HCT116 (cell line): ENCODE data around the gene WDR82.

Experiments
- CEBPB ChIP-seq: IDR thresholded peaks from 2 replicates; pipeline ENCODE4 v1.6.1; 2012; ENCODE audit warnings: low read depth
- CTCF ChIP-seq, 3 experiments: fragments of 200-600 bp in 1 of 3; sonication (generic) in 1 of 3; IDR thresholded peaks in 2 of 3; conservative IDR thresholded peaks in 1 of 3; 2 replicates each; pipeline ENCODE4 v1.5.1; 2012 to 2017; ENCODE audit warnings: low read depth in 2 of 3, low read length in 2 of 3, antibody characterized with exemption in 1 of 3, borderline replicate concordance in 1 of 3, control low read depth in 1 of 3, mild to moderate bottlenecking in 1 of 3, mixed read lengths in 1 of 3, mixed run types in 1 of 3, moderate library complexity in 1 of 3; ENCODE audit not compliant: insufficient read depth in 1 of 3
- JUND ChIP-seq: IDR thresholded peaks from 2 replicates; pipeline ENCODE4 v1.6.1; 2012
- POLR2A ChIP-seq: IDR thresholded peaks from 2 replicates; pipeline ENCODE4 v1.7.0; 2011; ENCODE audit warnings: borderline replicate concordance; ENCODE audit not compliant: insufficient read depth, insufficient read length; ENCODE audit errors: extremely low read depth
- RAD21 ChIP-seq: IDR thresholded peaks from 2 replicates; pipeline ENCODE4 v1.6.1; 2012; ENCODE audit warnings: low read depth, mild to moderate bottlenecking
- SIN3A ChIP-seq: IDR thresholded peaks from 2 replicates; pipeline ENCODE4 v1.6.1; 2012; ENCODE audit warnings: low read depth
- TCF7L2 ChIP-seq: IDR thresholded peaks from 2 replicates; pipeline ENCODE4 v1.7.0; 2011; ENCODE audit warnings: borderline replicate concordance, inconsistent platforms; ENCODE audit not compliant: insufficient read depth, insufficient read length; ENCODE audit errors: extremely low read depth

- TF ChIP-seq CTCF (IDR thresholded peaks at IDR 0.05 in 2 of 3, conservative IDR thresholded peaks at IDR 0.05 in 1 of 3; ENCODE audit: borderline replicate concordance in 1 of 3, insufficient read depth in 1 of 3, low read depth in 2 of 3, low read length in 2 of 3) (no peak), POLR2A (no peak), TCF7L2 (no peak), SIN3A (no peak), JUND (no peak), CEBPB (no peak), RAD21 (no peak)
Observed at GRCh38 chr3:52228751-52229291, 49.6 kb downstream of the WDR82 start.
